Esophagus squamous epithelium (tissue), 4 donors: Measurements from ENCODE around the gene STAT6.

ENCODE experiments used
- POLR2A ChIP-seq, 4 donors: fragments of 450-650 bp; IDR thresholded peaks; one replicate each; pipeline ENCODE4 v1.6.1; 2017; ENCODE audit warnings: antibody characterized with exemption in 4 of 4, mild to moderate bottlenecking in 4 of 4, moderate library complexity in 3 of 4
- TF ChIP-seq, protein P1 (sequence below), 6 experiments: fragments of 450-650 bp in 4 of 6; fragments of 200-600 bp in 2 of 6; sonication (generic) in 2 of 6; IDR thresholded peaks; one replicate each; pipeline ENCODE4 v1.5.1; 2016 to 2019; ENCODE audit warnings: antibody characterized with exemption in 6 of 6, mild to moderate bottlenecking in 4 of 6, moderate library complexity in 4 of 6

DNA sequence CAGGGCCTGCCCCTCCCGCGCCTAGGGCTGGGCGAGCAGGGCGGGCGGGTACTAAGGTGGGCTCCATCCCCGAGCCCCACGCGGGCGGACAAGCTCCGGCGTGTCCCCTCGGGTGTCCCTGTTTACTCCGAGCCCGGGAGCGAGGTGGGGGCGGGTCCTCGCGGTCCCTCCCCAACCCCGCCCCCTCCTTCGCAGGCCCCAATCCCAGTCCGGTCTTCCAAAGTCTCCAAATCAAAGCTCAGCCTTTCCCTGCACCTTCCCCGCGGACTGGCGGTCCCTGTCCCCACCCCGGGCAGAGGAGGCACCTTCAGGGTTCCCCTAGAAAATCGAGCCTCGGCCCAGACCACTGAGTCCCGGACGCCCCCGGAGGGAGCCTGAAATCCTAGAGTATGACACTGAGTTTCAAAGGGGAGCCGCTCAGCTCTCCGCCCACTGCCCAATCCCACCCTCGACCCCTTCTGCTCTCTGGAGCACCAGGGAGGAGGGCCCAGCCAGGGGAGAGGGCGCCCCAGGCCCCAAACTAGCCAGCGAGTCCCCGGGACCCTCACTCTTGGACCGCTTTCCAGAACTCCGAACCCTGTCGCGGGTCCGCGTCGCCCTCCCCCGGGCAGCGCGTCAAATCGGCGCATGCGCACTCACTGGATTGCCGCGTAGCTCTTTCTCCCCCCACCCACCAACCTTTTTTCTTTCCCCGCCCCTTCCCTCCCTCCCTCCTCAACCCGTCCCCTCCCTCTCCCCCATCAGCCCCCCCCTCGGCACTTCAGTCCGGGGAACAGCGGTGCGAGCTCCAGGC is 16.8 kb upstream of the STAT6 start, which contains the start of gene LRP1:
- peak in 3 of 4 donors; percentile 77 to 85 (median 82) for TF ChIP-seq POLR2A (IDR thresholded peaks at IDR 0.05)
- TF ChIP-seq, protein P1, sequence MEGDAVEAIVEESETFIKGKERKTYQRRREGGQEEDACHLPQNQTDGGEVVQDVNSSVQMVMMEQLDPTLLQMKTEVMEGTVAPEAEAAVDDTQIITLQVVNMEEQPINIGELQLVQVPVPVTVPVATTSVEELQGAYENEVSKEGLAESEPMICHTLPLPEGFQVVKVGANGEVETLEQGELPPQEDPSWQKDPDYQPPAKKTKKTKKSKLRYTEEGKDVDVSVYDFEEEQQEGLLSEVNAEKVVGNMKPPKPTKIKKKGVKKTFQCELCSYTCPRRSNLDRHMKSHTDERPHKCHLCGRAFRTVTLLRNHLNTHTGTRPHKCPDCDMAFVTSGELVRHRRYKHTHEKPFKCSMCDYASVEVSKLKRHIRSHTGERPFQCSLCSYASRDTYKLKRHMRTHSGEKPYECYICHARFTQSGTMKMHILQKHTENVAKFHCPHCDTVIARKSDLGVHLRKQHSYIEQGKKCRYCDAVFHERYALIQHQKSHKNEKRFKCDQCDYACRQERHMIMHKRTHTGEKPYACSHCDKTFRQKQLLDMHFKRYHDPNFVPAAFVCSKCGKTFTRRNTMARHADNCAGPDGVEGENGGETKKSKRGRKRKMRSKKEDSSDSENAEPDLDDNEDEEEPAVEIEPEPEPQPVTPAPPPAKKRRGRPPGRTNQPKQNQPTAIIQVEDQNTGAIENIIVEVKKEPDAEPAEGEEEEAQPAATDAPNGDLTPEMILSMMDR (IDR thresholded peaks at IDR 0.05): peak in 1 of 6 experiments; percentile 4
